GM10266 (cell line): ENCODE results near the gene HMOX1.
A peak's percentile ranks its signal among the peaks of the same experiment; 100 is the strongest.

Experiments
- DNase-seq: peaks from one replicate; pipeline ENCODE4 v3.0.0; 2012; ENCODE audit errors: extremely low spot score
- CTCF ChIP-seq: IDR thresholded peaks from 2 replicates; pipeline ENCODE4 v1.5.1; 2012; ENCODE audit warnings: mild to moderate bottlenecking, low read depth; ENCODE audit not compliant: control insufficient read depth, insufficient read depth; ENCODE audit errors: missing control alignments

The HMOX1 gene

GRCh38 chr22:35409783-35410662 lies 29.1 kb downstream of the HMOX1 start:
- DNase-seq: peak; percentile 73
- no peak for TF ChIP-seq CTCF

GRCh38 chr22:35410663-35411034 lies 29.8 kb downstream of the HMOX1 start:
- no peak for TF ChIP-seq CTCF
- no peak for DNase-seq

- peak; percentile 50 for TF ChIP-seq CTCF
- DNase-seq: peak; percentile 58
Observed at GRCh38 chr22:35411102-35411501, 30.2 kb downstream of the HMOX1 start.

- no peak for TF ChIP-seq CTCF
- no peak for DNase-seq
Observed at GRCh38 chr22:35413624-35414023, 32.7 kb downstream of the HMOX1 start.

GRCh38 chr22:35417606-35418005 lies 36.7 kb downstream of the HMOX1 start:
- no peak for DNase-seq
- no peak for TF ChIP-seq CTCF

GRCh38 chr22:35418088-35418487 lies 37.2 kb downstream of the HMOX1 start:
- TF ChIP-seq CTCF: no peak
- no peak for DNase-seq

GRCh38 chr22:35418731-35419130 lies 37.8 kb downstream of the HMOX1 start:
- no peak for DNase-seq
- TF ChIP-seq CTCF: no peak
